ENCODE measurements around the gene NPAS2. TPM values are rescaled to one million over a fixed set of nuclear protein-coding genes. Genes with fewer than 3 reads are reported as not detected.

Gene NPAS2
- total RNA-seq, 4 donors from 2014 or later, result 14.1 to 45.8 (median 28.1) TPM

DNA sequence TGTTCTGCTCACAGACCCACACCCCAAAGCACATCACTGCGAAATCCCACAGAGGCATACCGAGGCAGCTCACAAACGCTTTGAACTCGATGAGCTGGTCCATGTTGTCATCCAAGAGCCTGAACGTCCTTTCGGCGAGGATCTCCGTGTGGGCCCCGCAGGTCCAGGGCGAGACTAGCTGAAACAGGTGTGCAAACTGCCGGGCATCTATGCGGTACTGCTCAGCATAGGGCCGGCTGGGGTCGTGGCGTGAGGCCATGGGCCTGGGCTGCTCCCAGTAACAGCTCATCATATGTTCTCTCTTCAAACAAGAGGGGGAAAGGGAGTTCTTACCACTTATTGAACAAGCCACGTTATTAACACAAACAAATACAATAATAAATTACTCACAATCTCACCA, 202.3 kb downstream of the NPAS2 start:
- WGBS, result 87% methylated on average over 16 of the region's 16 CpGs
- DNase-seq (ENCODE audit: extremely low spot score), result no peak
- intact Hi-C loops (cut with DNase I), result no loop called here
- Histone ChIP-seq H3K9me3 (no peaks in the 10 kb centered on the region), H3K4me3 (no peak overlapping the region), H3K27ac (replicated peaks in 1 of 4) (no peak overlapping the region), H3K4me1 (no peaks in the 10 kb centered on the region), H3K36me3 (peaks cover 10 to 93% (median 41%) of the 10 kb centered on the region in 4 donors), H3K27me3 (no peaks in the 10 kb centered on the region)
- TF ChIP-seq POLR2A (IDR thresholded peaks at IDR 0.05; ENCODE audit: low read depth), result no peak
- TF ChIP-seq, protein P1, sequence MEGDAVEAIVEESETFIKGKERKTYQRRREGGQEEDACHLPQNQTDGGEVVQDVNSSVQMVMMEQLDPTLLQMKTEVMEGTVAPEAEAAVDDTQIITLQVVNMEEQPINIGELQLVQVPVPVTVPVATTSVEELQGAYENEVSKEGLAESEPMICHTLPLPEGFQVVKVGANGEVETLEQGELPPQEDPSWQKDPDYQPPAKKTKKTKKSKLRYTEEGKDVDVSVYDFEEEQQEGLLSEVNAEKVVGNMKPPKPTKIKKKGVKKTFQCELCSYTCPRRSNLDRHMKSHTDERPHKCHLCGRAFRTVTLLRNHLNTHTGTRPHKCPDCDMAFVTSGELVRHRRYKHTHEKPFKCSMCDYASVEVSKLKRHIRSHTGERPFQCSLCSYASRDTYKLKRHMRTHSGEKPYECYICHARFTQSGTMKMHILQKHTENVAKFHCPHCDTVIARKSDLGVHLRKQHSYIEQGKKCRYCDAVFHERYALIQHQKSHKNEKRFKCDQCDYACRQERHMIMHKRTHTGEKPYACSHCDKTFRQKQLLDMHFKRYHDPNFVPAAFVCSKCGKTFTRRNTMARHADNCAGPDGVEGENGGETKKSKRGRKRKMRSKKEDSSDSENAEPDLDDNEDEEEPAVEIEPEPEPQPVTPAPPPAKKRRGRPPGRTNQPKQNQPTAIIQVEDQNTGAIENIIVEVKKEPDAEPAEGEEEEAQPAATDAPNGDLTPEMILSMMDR (IDR thresholded peaks at IDR 0.05), result no peak
- no peak for TF ChIP-seq POLR2AphosphoS5 (IDR thresholded peaks at IDR 0.05)
- no peak for TF ChIP-seq EP300 (IDR thresholded peaks at IDR 0.05)

DNA sequence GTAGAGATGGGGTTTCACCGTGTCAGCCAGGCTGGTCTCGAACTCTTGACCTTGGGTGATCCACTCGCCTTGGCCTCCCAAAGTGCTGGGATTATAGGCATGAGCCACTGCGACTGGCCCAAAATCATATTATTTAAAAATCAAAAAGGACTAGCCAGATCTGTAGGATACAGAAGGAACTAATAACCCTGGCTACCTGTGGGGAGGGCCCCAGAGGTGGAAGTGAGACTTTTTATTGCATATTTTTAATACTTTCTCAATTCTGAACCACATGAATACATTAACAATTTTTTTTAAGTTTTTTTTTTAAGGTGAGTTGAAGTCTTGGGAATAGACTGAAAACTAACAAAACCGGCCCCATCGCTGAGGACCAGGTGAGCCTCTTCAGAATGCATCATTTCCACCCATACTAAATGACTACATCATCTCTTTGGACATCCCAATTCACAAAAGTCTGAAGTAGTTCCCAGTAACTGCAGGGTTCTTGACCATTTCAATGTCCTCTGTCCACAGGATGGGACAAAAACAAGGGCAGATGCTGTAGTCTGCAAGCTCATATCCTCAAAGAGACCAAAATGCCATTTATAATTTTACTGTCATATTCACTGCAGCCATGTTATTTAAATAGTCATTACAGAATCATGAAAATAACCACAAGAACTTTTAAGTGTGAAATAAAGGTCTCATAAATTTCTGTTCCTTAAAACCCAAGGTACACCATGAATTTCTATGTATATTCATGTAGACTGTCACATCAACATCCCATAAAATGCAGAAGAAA, 203.6 kb downstream of the NPAS2 start:
- intact Hi-C loops (cut with DNase I), result no loop called here
- no peak for DNase-seq (ENCODE audit: extremely low spot score)
- TF ChIP-seq, protein P1 (IDR thresholded peaks at IDR 0.05), result no peak
- TF ChIP-seq POLR2AphosphoS5 (IDR thresholded peaks at IDR 0.05), result no peak
- no peak for TF ChIP-seq EP300 (IDR thresholded peaks at IDR 0.05)
- TF ChIP-seq POLR2A (IDR thresholded peaks at IDR 0.05; ENCODE audit: low read depth), result no peak
- Histone ChIP-seq H3K27ac (replicated peaks in 1 of 4) (no peak overlapping the region), H3K27me3 (no peaks in the 10 kb centered on the region), H3K36me3 (peaks cover 18 to 96% (median 51%) of the 10 kb centered on the region in 4 donors), H3K4me3 (no peak overlapping the region), H3K9me3 (no peaks in the 10 kb centered on the region), H3K4me1 (no peaks in the 10 kb centered on the region)
- WGBS, result 99% methylated on average over 6 of the region's 6 CpGs

DNA sequence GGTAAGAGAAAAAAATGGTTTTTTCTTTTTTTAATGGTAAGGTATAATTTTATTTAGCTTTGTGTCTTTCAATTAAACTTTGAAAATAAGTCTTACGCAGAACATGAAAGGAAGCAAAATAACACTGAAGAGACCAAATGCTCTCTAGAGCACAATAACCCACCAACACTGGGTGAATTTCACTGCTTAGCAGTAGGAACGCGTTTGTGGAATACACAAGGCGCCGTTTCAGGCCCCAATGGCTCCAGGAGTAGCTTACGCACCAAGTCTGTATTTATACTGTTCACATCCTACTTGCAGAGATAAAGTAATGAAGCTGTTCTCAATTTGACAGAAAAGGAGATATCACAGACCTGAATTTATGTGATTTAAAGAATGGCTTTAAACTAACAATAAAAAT, 205.6 kb downstream of the NPAS2 start:
- DNase-seq (ENCODE audit: extremely low spot score), result no peak
- H3K27ac ChIP-seq (replicated peaks in 1 of 4), result no peak overlapping the region
- TF ChIP-seq POLR2A (IDR thresholded peaks at IDR 0.05; ENCODE audit: low read depth) (no peak), POLR2AphosphoS5 (IDR thresholded peaks at IDR 0.05) (no peak), EP300 (IDR thresholded peaks at IDR 0.05) (no peak)
- TF ChIP-seq, protein P1 (IDR thresholded peaks at IDR 0.05), result no peak
- H3K36me3 ChIP-seq, result peaks cover 28 to 92% (median 52%) of the 10 kb centered on the region in 4 donors
- H3K9me3 ChIP-seq, result no peaks in the 10 kb centered on the region
- intact Hi-C loops (cut with DNase I), result no loop called here
- peaks cover 0 to 5% (median 0%) of the 10 kb centered on the region in 4 donors for H3K4me1 ChIP-seq
- WGBS, result 92% methylated on average over 6 of the region's 6 CpGs
- no peaks in the 10 kb centered on the region for H3K27me3 ChIP-seq
- H3K4me3 ChIP-seq, result no peak overlapping the region

DNA sequence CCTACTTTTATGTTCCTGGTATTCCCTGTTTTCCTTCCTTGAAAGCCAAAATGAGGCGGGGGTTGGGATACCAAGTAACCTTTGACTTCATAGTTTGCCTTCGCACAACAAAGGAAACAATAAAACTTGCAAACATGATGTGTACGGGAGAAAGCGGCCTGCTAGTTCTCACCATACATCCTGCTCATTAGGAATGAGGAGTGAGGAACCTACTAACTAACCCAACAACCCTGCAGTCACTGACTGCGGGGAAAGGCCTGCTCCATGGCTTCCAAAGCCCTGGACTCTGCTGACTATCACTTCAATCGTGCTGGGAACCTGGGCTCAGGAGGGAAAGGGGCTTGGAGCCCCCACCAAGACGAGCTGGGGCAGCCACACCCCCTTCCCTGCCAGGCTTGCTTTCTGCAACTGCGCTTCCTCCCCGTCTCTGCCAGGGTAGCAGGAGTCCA, 206.3 kb downstream of the NPAS2 start:
- Histone ChIP-seq H3K27me3 (no peaks in the 10 kb centered on the region), H3K36me3 (peaks cover 28 to 84% (median 47%) of the 10 kb centered on the region in 4 donors), H3K4me3 (no peak overlapping the region), H3K9me3 (no peaks in the 10 kb centered on the region), H3K27ac (replicated peaks in 1 of 4) (no peak overlapping the region), H3K4me1 (peaks cover 0 to 10% (median 3%) of the 10 kb centered on the region in 4 donors)
- intact Hi-C loops (cut with DNase I), result no loop called here
- no peak for DNase-seq (ENCODE audit: extremely low spot score)
- no peak for TF ChIP-seq EP300 (IDR thresholded peaks at IDR 0.05)
- TF ChIP-seq, protein P1 (IDR thresholded peaks at IDR 0.05), result no peak
- TF ChIP-seq POLR2AphosphoS5 (IDR thresholded peaks at IDR 0.05), result no peak
- TF ChIP-seq POLR2A (IDR thresholded peaks at IDR 0.05; ENCODE audit: low read depth), result no peak
- 75% methylated on average over 9 of the region's 9 CpGs for WGBS

Measured in esophagus muscularis mucosa (tissue), 4 donors.